ENCODE results near the gene MYOF.

- TF ChIP-seq NFE2L1 (tag; IDR thresholded peaks at IDR 0.05; ENCODE audit: borderline replicate concordance, low read depth) = no peak
- TF ChIP-seq CTCF (IDR thresholded peaks at IDR 0.05 in 2 of 3, conservative IDR thresholded peaks at IDR 0.05 in 1 of 3; ENCODE audit: insufficient read depth in 2 of 3, low read depth in 1 of 3, low read length in 3 of 3) = no peak
- no peak for TF ChIP-seq EZH2 (IDR thresholded peaks at IDR 0.05; ENCODE audit: borderline replicate concordance, low read depth, low read length)
- TF ChIP-seq ZBTB11 (CRISPR knock-in tag; IDR thresholded peaks at IDR 0.05) = no peak
- no peak for TF ChIP-seq REST (IDR thresholded peaks at IDR 0.05; ENCODE audit: borderline replicate concordance)
- no peak for TF ChIP-seq REST (CRISPR knock-in tag; IDR thresholded peaks at IDR 0.05; ENCODE audit: low read depth)
- no peak for TF ChIP-seq TARDBP (IDR thresholded peaks at IDR 0.05)
Observed at GRCh38 chr10:93473161-93473560, 9.0 kb downstream of the MYOF start.

All from K562 (cell line).